Neuronal stem cell (in vitro differentiated cells): Measurements from ENCODE around the gene FAM47E.

Experiments
- DNase-seq: peaks from one replicate; pipeline ENCODE4 v3.0.0-alpha.2; 2013; ENCODE audit warnings: low spot score
- H2AFZ ChIP-seq: one replicate; pipeline ENCODE4 v1.6.1; 2013; ENCODE audit warnings: mild to moderate bottlenecking, low read length, inconsistent platforms
- H2AK5ac ChIP-seq: 2 replicates; pipeline ENCODE4 v1.6.1; 2013; ENCODE audit warnings: low read depth, mild to moderate bottlenecking, inconsistent platforms, low read length, moderate library complexity, mixed read lengths
- H2BK120ac ChIP-seq: 2 replicates; pipeline ENCODE4 v1.6.1; 2013; ENCODE audit warnings: low read depth, mild to moderate bottlenecking, inconsistent platforms, low read length, moderate library complexity, mixed read lengths
- H2BK12ac ChIP-seq: one replicate; pipeline ENCODE4 v1.6.1; 2013; ENCODE audit warnings: low read length, inconsistent platforms
- H2BK15ac ChIP-seq: 2 replicates; pipeline ENCODE4 v1.6.1; 2013; ENCODE audit warnings: mild to moderate bottlenecking, low read length, inconsistent platforms, mixed read lengths
- H2BK5ac ChIP-seq: one replicate; pipeline ENCODE4 v1.6.1; 2013; ENCODE audit warnings: inconsistent platforms, mild to moderate bottlenecking, low read length, moderate library complexity
- H3K14ac ChIP-seq: one replicate; pipeline ENCODE4 v1.6.1; 2013; ENCODE audit warnings: low read length, inconsistent platforms
- H3K18ac ChIP-seq: 2 replicates; pipeline ENCODE4 v1.6.1; 2013; ENCODE audit warnings: low read length, inconsistent platforms
- H3K23ac ChIP-seq: 2 replicates; pipeline ENCODE4 v1.6.1; 2013; ENCODE audit warnings: low read depth, mild to moderate bottlenecking, mixed read lengths, low read length, inconsistent platforms; ENCODE audit not compliant: poor library complexity
- H3K27ac ChIP-seq: replicated peaks from 3 replicates; pipeline ENCODE4 v1.5.1; 2013; ENCODE audit warnings: low read length, inconsistent platforms
- H3K27me3 ChIP-seq, 3 experiments: 2 replicates each; pipeline ENCODE4 v1.6.1; 2013; ENCODE audit warnings: low read length in 3 of 3, mild to moderate bottlenecking in 2 of 3, inconsistent platforms in 1 of 3, low read depth in 1 of 3, mixed read lengths in 1 of 3, moderate library complexity in 1 of 3; ENCODE audit not compliant: control insufficient read depth in 3 of 3, insufficient read depth in 3 of 3
- H3K36me3 ChIP-seq, 2 donors: replicated peaks in 1 of 2; 2 replicates each; pipeline ENCODE4 v1.6.1; 2013; ENCODE audit warnings: low read length in 2 of 2; ENCODE audit not compliant: control insufficient read depth in 2 of 2, insufficient read depth in 2 of 2
- H3K4ac ChIP-seq: 2 replicates; pipeline ENCODE4 v1.6.1; 2013; ENCODE audit warnings: inconsistent platforms, mild to moderate bottlenecking, low read length, moderate library complexity
- H3K4me1 ChIP-seq, 2 donors: 1 replicate in 1 of 2; 2 replicates in 1 of 2; pipeline ENCODE4 v1.6.1; 2013; ENCODE audit warnings: low read length in 2 of 2, low read depth in 1 of 2; ENCODE audit not compliant: control insufficient read depth in 2 of 2, insufficient read depth in 1 of 2
- H3K4me2 ChIP-seq: one replicate; pipeline ENCODE4 v1.6.1; 2013; ENCODE audit warnings: mild to moderate bottlenecking, low read length, inconsistent platforms; ENCODE audit not compliant: insufficient read depth, poor library complexity, severe bottlenecking
- H3K4me3 ChIP-seq, 2 donors: 2 replicates each; pipeline ENCODE4 v1.5.1; 2013; ENCODE audit warnings: low read length in 2 of 2, mild to moderate bottlenecking in 2 of 2, inconsistent platforms in 1 of 2, moderate library complexity in 1 of 2
- H3K79me1 ChIP-seq: one replicate; pipeline ENCODE4 v1.6.1; 2013; ENCODE audit warnings: low read depth, mild to moderate bottlenecking, inconsistent platforms, low read length, moderate library complexity
- H3K9ac ChIP-seq: one replicate; pipeline ENCODE4 v1.6.1; 2013; ENCODE audit warnings: mild to moderate bottlenecking, low read depth, low read length, inconsistent platforms; ENCODE audit not compliant: poor library complexity
- H3K9me3 ChIP-seq, 2 donors: replicated peaks in 1 of 2; 2 replicates each; pipeline versions ENCODE3 to v1.6.1; 2013; ENCODE audit warnings: low read length in 2 of 2, mild to moderate bottlenecking in 2 of 2, inconsistent platforms in 1 of 2, low read depth in 1 of 2, mixed read lengths in 1 of 2, moderate library complexity in 1 of 2; ENCODE audit not compliant: control insufficient read depth in 2 of 2, insufficient read depth in 1 of 2
- H4K8ac ChIP-seq: one replicate; pipeline ENCODE4 v1.6.1; 2013; ENCODE audit warnings: low read depth, mild to moderate bottlenecking, inconsistent platforms, low read length, moderate library complexity
- H4K91ac ChIP-seq: one replicate; pipeline ENCODE4 v1.6.1; 2013; ENCODE audit warnings: low read length, low read depth, mild to moderate bottlenecking, inconsistent platforms; ENCODE audit not compliant: poor library complexity
- WGBS, 2 donors: extraction: QIAGEN DNeasy Blood & Tissue Kit; methylation state at CpG; one replicate each; pipeline ENCODE4 v1.1.7; 2013; ENCODE audit warnings: missing lambda C conversion rate in 2 of 2, mixed read lengths in 1 of 2; ENCODE audit not compliant: insufficient read length in 2 of 2, insufficient replicate concordance in 1 of 2; ENCODE audit errors: extremely low coverage in 2 of 2; 5-methylcytosine and 5-hydroxymethylcytosine counted together

FAM47E gene

GRCh38 chr4:76234679-76235044 is 16.9 kb upstream of the FAM47E start:
- no peak overlapping the region for H2AK5ac ChIP-seq
- no CpG with 5 or more reads among the region's 5 CpGs for WGBS, 2 donors
- H3K23ac ChIP-seq = no peak overlapping the region

GRCh38 chr4:76235407-76235806 is 16.1 kb upstream of the FAM47E start:
- Histone ChIP-seq H3K4me1 (peaks cover 2 to 4% of the 10 kb centered on the region in 2 donors), H2BK15ac (no peak overlapping the region), H3K4ac (no peak overlapping the region), H3K36me3 (no peaks in the 10 kb centered on the region), H3K4me3 (no peak overlapping the region), H3K18ac (no peak overlapping the region), H3K27ac (no peak overlapping the region), H3K79me1 (no peaks in the 10 kb centered on the region), H3K23ac (no peak overlapping the region), H3K9ac (no peak overlapping the region), H2BK5ac (no peak overlapping the region), H3K4me2 (no peak overlapping the region), H3K14ac (no peak overlapping the region), H2BK12ac (no peak overlapping the region), H4K8ac (no peak overlapping the region), H2AK5ac (no peak overlapping the region), H2AFZ (no peak overlapping the region), H3K9me3 (peaks cover 0 to 6% of the 10 kb centered on the region in 2 donors), H4K91ac (no peak overlapping the region), H2BK120ac (no peak overlapping the region), H3K27me3 (no peaks in the 10 kb centered on the region)
- no peak for DNase-seq
- no CpG with 5 or more reads among the region's 2 CpGs for WGBS, 2 donors

More at GRCh38 chr4:76234679-76235044, 16.9 kb upstream of the FAM47E start:
- no peak overlapping the region for H3K14ac ChIP-seq
- H2BK120ac ChIP-seq = no peak overlapping the region
- no peaks in the 10 kb centered on the region for H3K36me3 ChIP-seq
- H3K9me3 ChIP-seq = peaks cover 2 to 5% of the 10 kb centered on the region in 2 donors
- no peak overlapping the region for H3K4ac ChIP-seq
- no peak overlapping the region for H2BK15ac ChIP-seq
- H3K4me2 ChIP-seq = no peak overlapping the region
- H3K79me1 ChIP-seq = no peaks in the 10 kb centered on the region
- H3K4me3 ChIP-seq = peak overlapping the region in 1 of 2 donors; percentile 52
- no peak overlapping the region for H2BK12ac ChIP-seq
- no peak overlapping the region for H4K8ac ChIP-seq
- H2BK5ac ChIP-seq = no peak overlapping the region
- peaks cover 2 to 4% of the 10 kb centered on the region in 2 donors for H3K4me1 ChIP-seq
- H3K18ac ChIP-seq = no peak overlapping the region
- H3K27me3 ChIP-seq = no peaks in the 10 kb centered on the region
- H4K91ac ChIP-seq = no peak overlapping the region
- H2AFZ ChIP-seq = peak overlapping the region; percentile 90
- H3K27ac ChIP-seq = no peak overlapping the region
- DNase-seq = no peak
- no peak overlapping the region for H3K9ac ChIP-seq

- Histone ChIP-seq H4K8ac (no peak overlapping the region), H2AFZ (no peak overlapping the region), H3K36me3 (no peaks in the 10 kb centered on the region), H3K27ac (no peak overlapping the region), H3K14ac (no peak overlapping the region), H3K27me3 (no peaks in the 10 kb centered on the region), H3K4me3 (no peak overlapping the region), H3K9me3 (peaks cover 0 to 7% of the 10 kb centered on the region in 2 donors), H2BK5ac (no peak overlapping the region), H2BK12ac (no peak overlapping the region), H3K18ac (no peak overlapping the region), H3K9ac (no peak overlapping the region), H3K79me1 (no peaks in the 10 kb centered on the region), H3K4me1 (peaks cover 2 to 4% of the 10 kb centered on the region in 2 donors), H2BK15ac (no peak overlapping the region), H4K91ac (no peak overlapping the region), H3K4ac (no peak overlapping the region), H3K4me2 (no peak overlapping the region), H2AK5ac (no peak overlapping the region), H2BK120ac (no peak overlapping the region), H3K23ac (no peak overlapping the region)
- no peak for DNase-seq
- WGBS, 2 donors = no CpG with 5 or more reads among the region's 1 CpG
Observed at GRCh38 chr4:76235915-76236314, 15.6 kb upstream of the FAM47E start.

- DNase-seq = no peak
- Histone ChIP-seq H2AK5ac (no peak overlapping the region), H3K79me1 (no peaks in the 10 kb centered on the region), H3K27ac (no peak overlapping the region), H2BK5ac (no peak overlapping the region), H3K4me2 (no peak overlapping the region), H3K4me3 (no peak overlapping the region), H3K14ac (no peak overlapping the region), H3K27me3 (peaks cover 0 to 5% (median 0%) of the 10 kb centered on the region in 3 experiments), H3K9me3 (peaks cover 0 to 7% of the 10 kb centered on the region in 2 donors), H4K8ac (no peak overlapping the region), H2BK120ac (no peak overlapping the region), H4K91ac (no peak overlapping the region), H3K4me1 (peaks cover 2 to 4% of the 10 kb centered on the region in 2 donors), H2BK12ac (no peak overlapping the region), H2BK15ac (no peak overlapping the region), H3K4ac (no peak overlapping the region), H2AFZ (no peak overlapping the region), H3K9ac (no peak overlapping the region), H3K18ac (no peak overlapping the region), H3K23ac (no peak overlapping the region), H3K36me3 (no peaks in the 10 kb centered on the region)
- WGBS, 2 donors = no CpG with 5 or more reads among the region's 4 CpGs
Observed at GRCh38 chr4:76238236-76238635, 13.3 kb upstream of the FAM47E start.
